MCF 10A (cell line): ENCODE data around the gene TUBGCP6. TPM values are rescaled to one million over a fixed set of nuclear protein-coding genes. Genes with fewer than 3 reads are reported as not detected.

Experiments
- BruUV-seq: library from RNA; stranded (reverse); fragments of 400-500 nt; replicated peaks from 2 replicates; lab custom pipeline; 2021; lab: Mats Ljungman, UMichigan
- CTCF ChIA-PET: fragments of 300-600 bp; sonication (Branson Sonifier 250); formaldehyde crosslinking; extraction: SDS; loops from one replicate; lab custom pipeline; 2021; ENCODE audit warnings: antibody characterized with exemption, inconsistent platforms; lab: Yijun Ruan, JAX
- POLR2A ChIA-PET: fragments of 300-600, 350-650 bp; sonication (Branson Sonifier 250); formaldehyde crosslinking; extraction: SDS; loops from one replicate; lab custom pipeline; 2020; ENCODE audit warnings: antibody characterized with exemption, inconsistent platforms; lab: Yijun Ruan, JAX
- DNase-seq: peaks from one replicate; pipeline ENCODE4 v3.0.0-alpha.2; 2018; ENCODE audit not compliant: unreplicated experiment
- H3K27ac Mint-ChIP-seq: one replicate; pipeline ENCODE4 v1.8.0; 2022; ENCODE audit warnings: mild to moderate bottlenecking, low read depth, mixed read lengths; ENCODE audit not compliant: unreplicated experiment
- H3K27me3 Mint-ChIP-seq: one replicate; pipeline ENCODE4 v1.8.0; 2022; ENCODE audit warnings: mixed read lengths; ENCODE audit not compliant: insufficient read depth, unreplicated experiment
- H3K36me3 Mint-ChIP-seq: one replicate; pipeline ENCODE4 v1.8.0; 2022; ENCODE audit warnings: mild to moderate bottlenecking, moderate library complexity, mixed read lengths; ENCODE audit not compliant: insufficient read depth, unreplicated experiment
- H3K4me1 Mint-ChIP-seq: one replicate; pipeline ENCODE4 v1.8.0; 2022; ENCODE audit warnings: mixed read lengths; ENCODE audit not compliant: insufficient read depth, unreplicated experiment
- H3K4me3 Mint-ChIP-seq: one replicate; pipeline ENCODE4 v1.8.0; 2022; ENCODE audit warnings: mild to moderate bottlenecking, moderate library complexity, mixed read lengths; ENCODE audit not compliant: unreplicated experiment
- H3K9me3 Mint-ChIP-seq: one replicate; pipeline ENCODE4 v1.8.0; 2022; ENCODE audit warnings: mixed read lengths; ENCODE audit not compliant: unreplicated experiment
- intact Hi-C: fragments of 100-400 bp; cut with micrococcal nuclease; formaldehyde crosslinking; loops from 2 replicates; pipeline ENCODE4 v1.14.1; 2022
- total RNA-seq: library from RNA; stranded (reverse); gene quantifications from 2 replicates; pipeline ENCODE4 v1.2.3, GENCODE V29; 2022
- TF ChIP-seq, protein P1 (sequence below): fragments of 200-600 bp; IDR thresholded peaks from one replicate; pipeline ENCODE4 v1.8.0; 2022; ENCODE audit warnings: antibody characterized with exemption, mild to moderate bottlenecking; ENCODE audit not compliant: unreplicated experiment

The TUBGCP6 gene
- total RNA-seq, 1 experiment from 2014 or later, result 27.9 TPM

DNA sequence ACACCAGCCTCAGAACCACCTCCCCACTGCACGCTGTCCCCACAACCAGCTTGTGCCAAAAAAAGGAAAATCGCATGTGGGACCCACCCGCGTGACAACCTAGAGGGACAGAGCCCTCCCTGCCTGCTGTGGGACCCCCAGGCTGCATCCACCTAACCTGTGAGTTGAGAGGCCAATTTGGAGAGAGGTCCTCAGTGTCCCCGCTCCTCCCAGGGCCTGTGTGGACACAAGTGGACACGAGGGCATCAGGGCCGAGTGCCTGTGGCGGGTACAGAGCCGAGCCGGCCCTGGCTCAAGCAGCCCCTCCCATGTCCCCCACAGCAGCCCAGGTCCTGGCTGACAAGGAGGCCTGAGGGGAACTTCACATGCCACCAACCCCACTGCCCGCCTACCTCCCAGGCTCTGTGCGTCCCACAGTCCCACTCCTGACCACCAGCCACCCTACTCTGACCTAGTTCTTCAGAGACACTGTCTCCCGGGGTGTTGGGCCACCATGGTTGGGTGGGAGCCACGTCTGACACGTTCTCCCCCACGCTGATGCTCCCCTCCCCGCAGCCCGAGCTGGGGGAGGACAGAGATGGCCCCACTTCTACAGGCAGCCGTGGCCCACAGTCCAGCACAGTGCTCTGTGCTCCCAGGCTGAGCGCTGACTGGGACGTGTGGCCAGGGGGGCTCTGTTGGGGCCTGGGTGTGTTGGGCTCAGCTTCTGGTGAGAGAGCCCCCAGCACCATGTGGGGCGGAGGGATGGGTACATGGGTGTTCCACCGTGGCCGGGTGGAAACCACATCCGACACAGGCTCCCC lies 24.8 kb downstream of the TUBGCP6 start:
- no peaks in the 10 kb centered on the region for H3K4me1 Mint-ChIP-seq
- peaks cover 66% of the 10 kb centered on the region for H3K36me3 Mint-ChIP-seq

DNA sequence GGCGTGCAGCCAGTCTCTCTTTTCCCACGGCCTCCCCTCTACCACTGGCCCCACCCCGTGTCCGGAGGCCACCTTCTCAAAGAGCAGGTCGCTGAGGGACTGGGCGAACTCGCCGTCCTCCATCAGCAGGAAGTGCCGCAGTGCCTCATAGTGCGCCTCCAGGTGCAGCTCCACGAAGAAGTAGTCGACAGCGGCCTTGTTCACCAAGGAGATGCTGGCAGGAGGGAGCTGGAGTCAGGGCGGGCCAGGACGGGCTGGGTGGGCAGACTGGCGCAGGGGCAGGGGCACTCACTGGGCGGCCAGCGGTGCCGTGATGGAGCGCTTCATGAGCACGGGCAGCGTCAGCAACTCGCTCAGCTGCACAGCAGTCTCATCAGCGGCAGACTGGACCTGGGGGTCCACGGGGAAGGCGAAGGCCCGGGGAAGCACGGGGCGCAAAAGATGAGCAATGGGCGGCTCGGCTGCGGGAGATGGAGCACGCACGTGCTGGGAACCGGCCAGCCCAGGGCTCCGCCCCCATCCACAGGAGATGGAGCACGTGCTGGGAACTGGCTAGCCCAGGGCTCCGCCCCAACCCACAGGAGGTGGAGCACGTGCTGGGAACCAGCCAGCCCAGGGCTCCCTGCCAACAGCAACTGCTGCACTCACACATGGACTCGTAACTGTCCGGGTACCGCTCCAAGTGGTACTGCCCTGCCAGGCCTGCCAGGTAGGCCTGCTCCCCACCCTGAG lies 25.7 kb downstream of the TUBGCP6 start:
- no peak overlapping the region for H3K27ac Mint-ChIP-seq
- DNase-seq, result peak; percentile 77

More for the DNA sequence above, 24.8 kb downstream of the TUBGCP6 start:
- Mint-ChIP-seq H3K4me3 (no peak overlapping the region), H3K27me3 (no peaks in the 10 kb centered on the region), H3K9me3 (no peaks in the 10 kb centered on the region), H3K27ac (no peak overlapping the region)
- TF ChIP-seq, protein P1, sequence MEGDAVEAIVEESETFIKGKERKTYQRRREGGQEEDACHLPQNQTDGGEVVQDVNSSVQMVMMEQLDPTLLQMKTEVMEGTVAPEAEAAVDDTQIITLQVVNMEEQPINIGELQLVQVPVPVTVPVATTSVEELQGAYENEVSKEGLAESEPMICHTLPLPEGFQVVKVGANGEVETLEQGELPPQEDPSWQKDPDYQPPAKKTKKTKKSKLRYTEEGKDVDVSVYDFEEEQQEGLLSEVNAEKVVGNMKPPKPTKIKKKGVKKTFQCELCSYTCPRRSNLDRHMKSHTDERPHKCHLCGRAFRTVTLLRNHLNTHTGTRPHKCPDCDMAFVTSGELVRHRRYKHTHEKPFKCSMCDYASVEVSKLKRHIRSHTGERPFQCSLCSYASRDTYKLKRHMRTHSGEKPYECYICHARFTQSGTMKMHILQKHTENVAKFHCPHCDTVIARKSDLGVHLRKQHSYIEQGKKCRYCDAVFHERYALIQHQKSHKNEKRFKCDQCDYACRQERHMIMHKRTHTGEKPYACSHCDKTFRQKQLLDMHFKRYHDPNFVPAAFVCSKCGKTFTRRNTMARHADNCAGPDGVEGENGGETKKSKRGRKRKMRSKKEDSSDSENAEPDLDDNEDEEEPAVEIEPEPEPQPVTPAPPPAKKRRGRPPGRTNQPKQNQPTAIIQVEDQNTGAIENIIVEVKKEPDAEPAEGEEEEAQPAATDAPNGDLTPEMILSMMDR, result no peak
- intact Hi-C loops, result no loop called here
- ChIA-PET CTCF (interaction anchor here (1.4 kb wide), 1 partner anchor 21 kb away, joined by 3 read pairs; no protein-coding TSS in a partner anchor), POLR2A (no interaction called here)
- no TSS peak for BruUV-seq
- DNase-seq, result no peak

GRCh38 chr22:50218153-50218995 lies 26.4 kb downstream of the TUBGCP6 start:
- no peak for DNase-seq
- ChIA-PET CTCF (interaction anchor here (0.6 to 2.1 kb wide), 3 partner anchors 19 to 281 kb away, joined by 3 to 6 read pairs (median 3); no protein-coding TSS in a partner anchor), POLR2A (interaction anchor here (1.4 kb wide), 1 partner anchor 26 kb away, joined by 4 read pairs; no protein-coding TSS in a partner anchor)
- no TSS peak for BruUV-seq
- intact Hi-C loops, result no loop called here
- no peak overlapping the region for H3K27ac Mint-ChIP-seq
- H3K9me3 Mint-ChIP-seq, result no peaks in the 10 kb centered on the region
- no peaks in the 10 kb centered on the region for H3K27me3 Mint-ChIP-seq
- peaks cover 72% of the 10 kb centered on the region for H3K36me3 Mint-ChIP-seq
- TF ChIP-seq, protein P1, result no peak
- no peaks in the 10 kb centered on the region for H3K4me1 Mint-ChIP-seq
- no peak overlapping the region for H3K4me3 Mint-ChIP-seq

More for the DNA sequence above, 25.7 kb downstream of the TUBGCP6 start:
- Mint-ChIP-seq H3K4me3 (no peak overlapping the region), H3K4me1 (no peaks in the 10 kb centered on the region), H3K9me3 (no peaks in the 10 kb centered on the region), H3K36me3 (peaks cover 67% of the 10 kb centered on the region), H3K27me3 (no peaks in the 10 kb centered on the region)
- ChIA-PET POLR2A (interaction anchor here (1.4 kb wide), 1 partner anchor 25 kb away, joined by 4 read pairs; no protein-coding TSS in a partner anchor), CTCF (interaction anchor here (1.0 to 1.4 kb wide), 2 partner anchors 18 to 22 kb away, joined by 3 read pairs; no protein-coding TSS in a partner anchor)
- intact Hi-C loops, result no loop called here
- BruUV-seq, result no TSS peak
- TF ChIP-seq, protein P1, result no peak
